ENCODE data around the gene PHF19. TPM values are rescaled to one million over a fixed set of nuclear protein-coding genes. Genes with fewer than 3 reads are reported as not detected.

PHF19 gene
- polyA plus RNA-seq, 3 donors: 31.4 to 39.4 (median 34.9) TPM

DNA sequence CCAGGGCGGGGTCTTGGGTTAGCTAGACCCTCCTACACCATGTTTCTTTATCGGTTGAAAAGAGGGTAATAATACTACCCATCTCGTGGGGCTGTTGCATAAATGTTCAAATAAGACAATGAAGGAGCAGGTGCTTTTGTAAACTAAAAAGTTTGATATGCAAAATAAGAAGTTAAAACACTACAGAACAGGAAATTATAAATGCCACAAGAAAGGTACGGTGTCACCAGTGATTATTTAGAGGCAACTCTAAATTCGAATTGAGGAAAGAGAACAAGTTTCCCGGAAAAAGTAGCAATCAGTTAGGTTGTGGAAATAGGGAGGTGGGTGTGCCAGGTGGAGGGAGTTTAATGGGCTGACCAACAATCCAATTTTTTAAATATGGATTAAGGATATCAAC lies 2.5 kb upstream of the PHF19 start:
- no peak for DNase-seq (ENCODE audit: extremely low read depth in 1 of 11, low read depth in 9 of 11, low spot score in 4 of 11)

GRCh38 chr9:120878188-120879130 lies 1.5 kb upstream of the PHF19 start:
- no peak for DNase-seq (ENCODE audit: extremely low read depth in 1 of 11, low read depth in 9 of 11, low spot score in 4 of 11)

DNA sequence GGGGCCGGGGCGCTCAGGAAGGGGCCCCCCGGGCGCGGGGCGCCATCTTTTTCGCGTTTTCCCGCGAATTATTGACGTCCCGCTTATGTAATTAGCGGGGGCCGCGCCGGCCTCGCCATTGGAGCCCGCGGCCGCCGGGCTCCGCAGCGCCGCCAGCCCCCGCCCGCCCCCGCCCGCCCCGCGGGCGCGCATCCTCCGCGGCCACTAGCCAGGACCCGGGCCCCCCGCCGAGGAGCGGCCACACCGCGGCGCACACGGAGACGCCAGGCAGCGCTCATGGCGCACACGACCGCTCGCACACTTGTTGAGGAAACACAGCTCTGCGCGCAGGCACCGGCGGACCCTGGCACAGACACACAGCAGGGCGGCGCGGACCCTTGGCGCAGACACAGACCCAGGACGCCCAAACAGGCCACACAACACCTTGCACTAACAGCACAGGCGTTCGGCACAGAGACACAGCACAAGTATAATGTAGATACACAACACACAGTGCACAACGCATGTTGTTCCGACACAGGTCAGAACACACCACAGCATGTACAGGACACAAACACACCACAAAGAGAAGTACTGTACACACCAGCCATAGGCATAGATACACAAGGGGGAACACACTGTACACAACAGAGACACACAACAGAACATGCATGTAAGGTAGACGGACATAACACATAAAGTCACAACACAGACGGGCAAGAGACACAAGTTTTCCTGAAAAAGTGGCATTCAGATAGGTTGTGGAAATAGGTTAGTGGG lies 467 bp upstream of the PHF19 start:
- peak in 1 of 11 donors; percentile 51 for DNase-seq (ENCODE audit: extremely low read depth in 1 of 11, low read depth in 9 of 11, low spot score in 4 of 11)

DNA sequence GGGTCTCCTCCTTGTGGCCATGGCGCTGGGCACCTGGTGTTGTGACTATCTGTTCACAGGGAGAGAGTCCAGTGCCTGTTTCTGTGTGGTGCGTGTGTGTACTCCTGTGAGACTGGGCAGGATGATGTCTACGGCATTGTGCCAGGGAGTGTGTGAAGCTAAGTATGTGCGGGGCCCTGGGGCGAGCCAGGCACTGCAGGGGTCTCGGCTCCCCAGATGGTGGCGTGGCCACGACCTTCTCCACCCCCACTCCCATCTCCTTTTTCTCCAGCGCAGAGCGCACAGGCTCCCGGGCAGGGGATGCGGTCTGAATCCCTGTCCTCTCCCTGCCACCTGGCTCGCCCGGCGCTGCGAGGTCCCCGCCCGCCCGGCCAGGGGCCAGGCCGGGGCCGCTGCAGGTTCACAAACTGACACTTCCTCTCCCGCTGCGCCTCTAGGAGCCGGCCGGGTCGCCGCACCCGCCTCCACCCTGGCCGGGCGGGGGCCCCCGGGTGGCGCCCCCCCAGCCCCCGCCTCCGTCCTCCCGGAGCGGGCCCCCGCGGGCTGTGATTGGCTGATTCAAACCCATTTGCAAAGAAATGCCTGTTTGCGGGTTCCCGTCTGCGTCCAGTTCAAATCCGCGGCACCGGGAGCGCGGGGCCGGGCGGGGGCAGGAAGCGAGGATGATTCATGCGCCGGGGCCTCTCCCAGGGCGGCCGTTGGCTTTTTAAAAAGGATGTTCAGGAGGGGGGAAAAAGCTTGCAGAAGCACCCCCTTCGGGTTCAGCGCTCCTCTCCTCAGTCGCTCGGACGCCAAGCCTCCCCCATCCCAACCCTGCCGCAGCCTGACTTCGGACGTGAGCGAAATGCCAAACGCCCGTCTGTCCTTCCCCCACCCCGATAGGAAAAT lies 790 bp downstream of the PHF19 start:
- peak in 2 of 11 donors; percentile 61 to 69 for DNase-seq (ENCODE audit: extremely low read depth in 1 of 11, low read depth in 9 of 11, low spot score in 4 of 11)

- DNase-seq (ENCODE audit: extremely low read depth in 1 of 11, low read depth in 9 of 11, low spot score in 4 of 11): no peak
These were observed 1.4 kb downstream of the PHF19 start for GRCh38 chr9:120875643-120875953.

GRCh38 chr9:120875195-120875565 lies 1.8 kb downstream of the PHF19 start:
- no peak for DNase-seq (ENCODE audit: extremely low read depth in 1 of 11, low read depth in 9 of 11, low spot score in 4 of 11)

DNA sequence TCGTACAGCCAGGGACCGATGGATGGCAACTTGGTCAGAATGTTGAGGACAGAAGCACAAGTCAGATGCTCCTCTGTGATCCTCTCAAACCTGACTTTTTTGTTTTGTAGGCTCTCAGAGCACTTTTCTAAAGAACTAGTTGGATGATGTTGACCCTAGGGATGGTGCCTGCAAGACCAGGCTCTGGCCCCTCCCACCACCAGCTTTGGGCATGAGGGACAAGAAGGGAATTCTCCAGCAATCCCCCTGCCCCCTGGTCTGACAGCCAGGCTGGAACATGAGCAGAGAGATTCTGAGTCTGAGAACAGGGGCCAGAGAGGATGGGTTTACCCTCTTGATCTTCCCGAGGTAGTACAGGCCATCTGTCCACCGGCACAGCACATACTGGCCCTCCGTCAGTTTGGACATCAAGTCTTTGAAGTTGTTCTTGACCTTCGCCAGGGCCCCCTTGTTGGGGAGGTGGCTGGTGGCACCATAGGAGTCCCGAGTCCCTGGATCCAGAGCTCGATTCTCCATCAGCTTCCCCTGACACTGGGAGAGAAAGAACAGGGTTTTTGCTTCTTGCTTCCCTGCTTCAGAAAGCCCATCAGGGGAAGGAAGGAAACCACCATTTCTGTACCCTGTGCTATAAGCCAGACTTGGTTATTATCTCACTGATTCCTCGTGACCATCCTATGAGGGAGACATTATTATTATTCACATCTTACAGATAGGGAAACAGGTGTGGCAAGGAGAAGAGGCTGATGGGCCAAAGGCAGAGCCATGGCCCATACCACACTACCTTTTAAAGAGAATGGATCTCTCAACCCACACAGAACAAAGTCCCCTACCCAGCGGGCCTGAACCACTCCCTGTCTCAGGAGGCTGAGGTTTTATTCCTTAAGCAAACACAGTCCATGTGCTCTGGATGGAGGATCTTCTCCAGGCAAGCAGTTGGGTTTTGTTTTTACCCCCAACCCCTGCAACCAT lies 2.5 kb downstream of the PHF19 start:
- no peak for DNase-seq (ENCODE audit: extremely low read depth in 1 of 11, low read depth in 9 of 11, low spot score in 4 of 11)

DNA sequence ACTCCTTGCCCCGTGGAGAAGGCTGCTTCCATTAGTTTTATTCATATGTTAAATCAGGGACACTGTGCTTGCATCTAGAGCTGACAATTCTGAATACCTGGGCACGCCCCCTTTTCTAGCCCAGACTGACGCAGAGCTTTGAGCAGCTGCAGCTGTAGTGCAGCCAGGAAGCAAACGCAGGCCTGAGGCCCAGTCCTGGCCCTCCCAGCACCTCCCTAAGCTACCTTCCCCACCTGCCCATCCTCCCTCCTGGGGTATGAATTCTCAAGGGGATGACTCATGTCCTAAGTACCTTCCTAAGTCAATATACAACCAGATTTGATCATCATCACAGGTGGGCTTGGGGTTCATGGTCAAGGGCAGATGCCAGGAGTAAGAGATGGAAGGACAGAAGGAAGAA lies 3.5 kb downstream of the PHF19 start:
- no peak for DNase-seq (ENCODE audit: extremely low read depth in 1 of 11, low read depth in 9 of 11, low spot score in 4 of 11)

- no peak for DNase-seq (ENCODE audit: extremely low read depth in 1 of 11, low read depth in 9 of 11, low spot score in 4 of 11)
These were observed 4.0 kb downstream of the PHF19 start for GRCh38 chr9:120872791-120873502.

DNA sequence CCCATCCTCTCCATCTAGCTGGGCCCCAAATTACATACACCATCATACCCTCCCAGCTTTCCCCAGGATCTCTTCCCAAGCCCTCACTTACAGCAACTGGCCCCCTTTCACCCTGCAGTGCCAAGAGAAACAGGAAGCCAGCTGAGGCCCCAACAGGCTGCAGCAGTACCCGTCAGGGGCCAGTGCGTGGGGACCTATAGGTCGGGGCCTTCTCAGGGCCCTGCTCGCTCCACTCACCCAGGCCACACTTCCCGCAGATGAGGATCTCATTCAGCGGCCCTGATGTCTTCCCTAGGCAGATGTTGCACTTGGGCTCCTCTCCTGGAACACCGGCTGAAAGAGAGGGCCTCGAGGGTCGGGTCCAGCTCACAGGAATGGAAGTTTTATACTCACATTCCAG lies 6.8 kb downstream of the PHF19 start:
- no peak for DNase-seq (ENCODE audit: extremely low read depth in 1 of 11, low read depth in 9 of 11, low spot score in 4 of 11)

GRCh38 chr9:120869726-120870125 lies 7.3 kb downstream of the PHF19 start:
- no peak for DNase-seq (ENCODE audit: extremely low read depth in 1 of 11, low read depth in 9 of 11, low spot score in 4 of 11)

- DNase-seq (ENCODE audit: extremely low read depth in 1 of 11, low read depth in 9 of 11, low spot score in 4 of 11): no peak
These were observed 7.7 kb downstream of the PHF19 start for GRCh38 chr9:120869360-120869687.

DNA sequence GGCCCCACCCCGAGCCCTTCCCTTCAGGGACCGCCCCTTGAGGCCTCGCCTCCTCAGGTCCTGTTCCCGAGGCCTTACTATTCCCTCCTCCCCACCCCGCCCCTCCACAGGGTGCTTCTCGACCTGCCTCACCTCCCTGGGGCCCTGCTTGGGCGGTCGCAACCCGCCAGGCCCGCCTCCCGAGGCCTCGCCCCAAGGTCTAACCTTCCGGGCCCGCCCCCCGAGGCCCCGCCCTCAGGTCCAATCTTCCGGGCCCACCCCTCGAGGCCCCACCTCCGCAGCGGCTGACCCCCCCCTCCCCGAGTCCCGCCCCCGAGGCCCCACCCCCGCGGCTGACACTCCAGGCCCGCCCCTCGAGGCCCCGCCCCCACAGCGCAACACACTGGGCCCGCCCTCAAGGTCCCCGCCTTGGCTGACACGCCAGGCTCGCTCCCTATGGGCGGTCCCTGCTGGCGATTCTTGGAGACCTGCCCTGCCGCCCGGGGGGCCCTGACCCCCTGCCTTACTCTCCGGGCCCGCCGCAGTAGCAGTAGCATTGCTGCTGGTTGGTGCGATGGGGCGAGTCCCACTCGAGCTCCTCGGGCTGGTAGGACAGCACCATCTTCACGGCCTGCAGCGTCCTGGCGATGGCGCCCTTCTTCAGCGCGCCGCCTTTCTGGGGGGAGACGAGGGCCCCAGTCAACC lies 8.2 kb downstream of the PHF19 start:
- DNase-seq (ENCODE audit: extremely low read depth in 1 of 11, low read depth in 9 of 11, low spot score in 4 of 11): peak in 10 of 11 donors; percentile 72 to 90 (median 82)

DNA sequence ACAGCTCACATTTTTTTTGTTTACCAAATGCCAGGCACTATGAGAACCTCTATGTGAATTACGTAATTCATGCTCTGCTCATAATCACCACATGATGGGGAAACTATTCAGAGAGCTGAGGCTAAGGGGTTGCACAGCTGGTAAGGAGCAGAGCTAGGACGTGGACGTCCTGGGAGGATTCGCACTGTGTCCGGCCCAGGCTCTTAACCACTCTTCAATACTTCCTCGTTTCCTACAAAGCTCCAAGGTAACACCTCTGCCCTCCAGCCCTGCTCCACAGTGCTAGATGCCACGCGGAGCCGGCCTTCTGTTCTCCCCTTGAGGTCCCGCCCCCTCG lies 8.7 kb downstream of the PHF19 start:
- no peak for DNase-seq (ENCODE audit: extremely low read depth in 1 of 11, low read depth in 9 of 11, low spot score in 4 of 11)

DNA sequence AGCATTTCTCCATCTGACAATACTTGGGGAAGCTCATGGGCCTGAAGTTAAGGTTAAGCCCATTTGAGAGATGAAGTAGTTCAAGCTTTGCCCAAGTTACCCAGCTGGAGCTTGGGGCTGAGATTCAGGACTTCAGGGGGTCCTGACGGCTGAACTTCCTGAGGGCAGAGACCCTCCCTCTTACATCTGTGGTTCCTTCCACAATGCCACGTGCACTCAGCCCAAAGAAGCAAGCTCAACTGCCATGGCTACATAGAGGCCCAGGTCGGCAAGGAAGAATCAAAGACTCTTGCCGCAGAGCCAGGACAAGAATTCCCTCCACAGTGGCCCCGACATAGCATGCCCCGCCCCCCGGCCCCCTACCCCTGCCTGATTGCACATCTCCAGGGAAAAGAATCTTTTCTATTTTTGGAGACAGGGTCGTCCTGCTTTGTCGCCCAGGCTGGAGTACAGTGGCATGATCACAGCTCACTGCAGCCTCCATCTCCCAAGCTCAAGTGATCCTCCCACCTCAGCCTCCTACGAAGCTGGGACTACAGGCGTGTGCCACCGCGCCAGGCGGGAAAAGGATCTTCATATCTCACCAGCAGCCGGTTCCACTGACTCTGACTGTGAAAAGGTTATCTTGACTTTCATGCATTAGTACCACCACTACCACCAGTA lies 9.2 kb downstream of the PHF19 start:
- DNase-seq (ENCODE audit: extremely low read depth in 1 of 11, low read depth in 9 of 11, low spot score in 4 of 11): no peak

DNA sequence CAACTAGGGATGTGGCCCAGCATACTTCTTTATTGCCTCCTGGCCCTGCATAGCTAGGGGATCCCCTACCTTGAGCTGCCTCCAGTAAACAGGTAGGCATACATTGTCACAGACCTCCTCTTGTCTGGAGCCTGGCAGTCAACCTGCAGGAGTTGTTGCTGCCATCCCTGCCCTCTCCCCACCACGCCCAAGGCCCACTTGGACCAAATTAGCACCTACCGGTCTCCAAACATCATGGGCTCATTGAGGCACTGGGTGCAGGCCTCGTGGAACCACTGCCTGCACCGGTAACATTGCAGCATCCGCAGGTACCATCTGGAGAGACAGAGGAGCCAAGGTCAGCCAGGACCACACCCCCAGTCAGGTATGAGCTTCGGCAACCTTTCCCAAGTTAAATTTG lies 10.3 kb downstream of the PHF19 start:
- DNase-seq (ENCODE audit: extremely low read depth in 1 of 11, low read depth in 9 of 11, low spot score in 4 of 11): no peak

- DNase-seq (ENCODE audit: extremely low read depth in 1 of 11, low read depth in 9 of 11, low spot score in 4 of 11): no peak
These were observed 11.2 kb downstream of the PHF19 start for GRCh38 chr9:120865809-120866208.

All from renal cortex interstitium (tissue), 11 donors.